ENCODE measurements around the gene DNAJB6.

DNA sequence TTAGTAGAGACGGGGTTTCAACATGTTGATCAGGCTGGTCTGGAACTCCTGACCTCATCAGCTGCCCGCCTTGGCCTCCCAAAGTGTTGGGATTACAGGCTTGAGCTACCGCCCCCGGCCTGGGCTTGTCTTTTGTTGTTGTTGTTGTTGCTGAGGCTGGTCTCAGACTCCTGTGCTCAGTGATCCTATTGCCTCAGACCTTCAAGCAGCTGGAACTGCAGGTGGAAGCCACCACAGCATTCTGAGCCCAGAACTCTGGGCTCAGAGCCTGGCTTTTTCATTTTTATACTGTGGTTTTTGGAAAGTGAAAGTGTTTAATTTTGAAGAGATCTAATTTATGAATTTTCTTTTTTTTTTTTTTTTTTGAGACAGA is 16.2 kb upstream of the DNAJB6 start:
- TF ChIP-seq, protein P1, sequence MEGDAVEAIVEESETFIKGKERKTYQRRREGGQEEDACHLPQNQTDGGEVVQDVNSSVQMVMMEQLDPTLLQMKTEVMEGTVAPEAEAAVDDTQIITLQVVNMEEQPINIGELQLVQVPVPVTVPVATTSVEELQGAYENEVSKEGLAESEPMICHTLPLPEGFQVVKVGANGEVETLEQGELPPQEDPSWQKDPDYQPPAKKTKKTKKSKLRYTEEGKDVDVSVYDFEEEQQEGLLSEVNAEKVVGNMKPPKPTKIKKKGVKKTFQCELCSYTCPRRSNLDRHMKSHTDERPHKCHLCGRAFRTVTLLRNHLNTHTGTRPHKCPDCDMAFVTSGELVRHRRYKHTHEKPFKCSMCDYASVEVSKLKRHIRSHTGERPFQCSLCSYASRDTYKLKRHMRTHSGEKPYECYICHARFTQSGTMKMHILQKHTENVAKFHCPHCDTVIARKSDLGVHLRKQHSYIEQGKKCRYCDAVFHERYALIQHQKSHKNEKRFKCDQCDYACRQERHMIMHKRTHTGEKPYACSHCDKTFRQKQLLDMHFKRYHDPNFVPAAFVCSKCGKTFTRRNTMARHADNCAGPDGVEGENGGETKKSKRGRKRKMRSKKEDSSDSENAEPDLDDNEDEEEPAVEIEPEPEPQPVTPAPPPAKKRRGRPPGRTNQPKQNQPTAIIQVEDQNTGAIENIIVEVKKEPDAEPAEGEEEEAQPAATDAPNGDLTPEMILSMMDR (IDR thresholded peaks at IDR 0.05): no peak
- no peak for TF ChIP-seq POLR2AphosphoS5 (IDR thresholded peaks at IDR 0.05)

Data from esophagus muscularis mucosa (tissue), 3 donors.